GM18508 (cell line): ENCODE data around the gene LMF1.
A peak's percentile ranks its signal among the peaks of the same experiment; 100 is the strongest.
"Not testable (repeated sequence)": the region's sequence is repeated elsewhere in the genome, so short reads cannot be mapped to it uniquely, and the experiment has no call there.

Source experiments
- ATAC-seq: cut with Tn5 transposase; IDR thresholded peaks from one replicate; pipeline ENCODE4 v1.9.1; 2021; ENCODE audit warnings: moderate number of reproducible peaks; ENCODE audit not compliant: insufficient read depth, unreplicated experiment

LMF1 gene

DNA sequence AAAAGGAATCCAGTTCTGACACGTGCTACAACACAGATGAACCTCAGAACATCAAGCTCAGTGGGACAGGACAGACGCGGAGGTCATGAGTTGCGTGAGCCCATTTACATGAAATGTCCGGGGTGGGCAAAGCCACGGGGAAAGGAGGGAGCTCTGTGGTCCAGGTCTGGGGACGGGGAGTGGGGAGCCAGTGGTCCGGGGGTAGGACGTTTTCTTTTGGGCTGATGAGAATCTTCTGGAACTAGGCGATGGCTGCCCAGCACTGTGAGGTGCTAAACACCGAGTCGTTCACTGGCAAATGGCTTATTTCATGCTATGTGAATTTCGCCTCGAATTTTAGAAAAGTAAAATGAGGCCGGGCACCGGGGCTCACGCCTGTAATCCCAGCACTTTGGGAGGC lies 2.6 kb upstream of the LMF1 start:
- no peak for ATAC-seq

DNA sequence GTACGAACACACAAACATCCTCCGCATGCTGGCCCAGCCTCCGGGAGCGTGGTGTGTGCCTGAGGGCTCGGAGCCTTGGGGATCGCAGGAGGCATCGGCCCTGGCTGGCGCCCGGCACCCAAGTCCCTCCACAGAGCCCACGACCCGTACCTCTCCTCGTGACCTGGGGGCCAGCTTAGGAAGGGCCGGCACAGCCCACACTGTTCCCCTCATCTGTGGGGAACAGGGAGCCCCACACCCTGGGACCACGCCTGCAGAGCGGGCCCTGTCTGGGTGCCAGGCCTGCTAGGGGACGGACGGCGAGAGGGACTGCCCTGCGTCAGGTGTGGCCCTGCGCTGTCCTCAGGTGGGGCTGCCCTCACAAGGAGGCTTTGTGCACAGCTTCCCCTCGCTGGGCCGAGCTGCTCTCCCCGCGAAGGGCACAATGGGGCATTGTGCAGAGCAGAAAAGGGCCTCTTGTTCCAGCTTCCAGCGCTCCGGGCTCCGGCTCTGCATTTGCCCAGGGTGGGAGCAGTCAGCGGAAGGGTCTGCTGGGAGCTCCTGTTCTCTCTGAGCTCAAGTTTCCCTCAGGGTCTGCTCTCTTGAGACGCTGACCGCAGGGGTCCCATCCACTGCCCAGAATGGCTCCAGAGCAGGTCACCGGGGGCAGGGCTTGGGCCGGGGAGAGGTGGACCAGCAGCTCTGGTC lies 1.7 kb upstream of the LMF1 start:
- ATAC-seq = no peak

DNA sequence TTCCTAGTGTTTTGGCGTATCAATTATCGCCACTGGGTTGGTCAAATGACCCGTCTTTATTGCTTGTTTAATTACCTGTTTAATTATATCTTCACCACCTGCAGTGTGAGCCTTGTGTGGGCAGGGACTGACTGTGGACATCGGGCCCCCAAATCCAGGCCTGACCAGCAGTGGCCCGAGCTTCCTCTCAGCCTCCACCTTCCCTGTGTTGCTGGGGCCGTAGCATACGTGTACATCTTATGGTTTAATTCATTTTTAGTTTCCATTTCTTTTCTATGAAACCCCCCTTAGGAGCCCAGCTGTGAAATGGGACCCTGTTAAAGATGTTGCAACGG lies 1.2 kb upstream of the LMF1 start:
- no peak for ATAC-seq

GRCh38 chr16:971582-971905 lies 760 bp upstream of the LMF1 start:
- no peak for ATAC-seq

DNA sequence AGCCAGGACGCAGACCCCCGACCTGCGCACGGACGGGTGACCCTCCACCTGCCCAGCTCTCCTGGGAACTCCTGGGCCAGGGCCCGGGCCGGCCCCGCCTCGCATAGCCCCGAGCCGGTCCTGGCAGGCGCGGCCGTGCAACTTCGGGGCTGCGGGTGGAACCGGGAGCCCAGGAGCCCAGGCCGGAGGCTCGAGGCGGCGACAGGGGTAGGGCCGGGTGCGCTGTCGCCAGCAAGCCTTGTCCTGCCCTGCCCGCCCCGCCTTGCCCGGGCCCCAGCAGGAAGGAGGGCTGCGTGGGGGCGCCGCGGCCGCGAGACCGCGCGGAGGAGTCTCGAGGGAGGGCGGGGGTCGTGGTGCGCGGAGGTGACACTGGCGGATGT lies 408 bp downstream of the LMF1 start:
- ATAC-seq = peak; percentile 9

DNA sequence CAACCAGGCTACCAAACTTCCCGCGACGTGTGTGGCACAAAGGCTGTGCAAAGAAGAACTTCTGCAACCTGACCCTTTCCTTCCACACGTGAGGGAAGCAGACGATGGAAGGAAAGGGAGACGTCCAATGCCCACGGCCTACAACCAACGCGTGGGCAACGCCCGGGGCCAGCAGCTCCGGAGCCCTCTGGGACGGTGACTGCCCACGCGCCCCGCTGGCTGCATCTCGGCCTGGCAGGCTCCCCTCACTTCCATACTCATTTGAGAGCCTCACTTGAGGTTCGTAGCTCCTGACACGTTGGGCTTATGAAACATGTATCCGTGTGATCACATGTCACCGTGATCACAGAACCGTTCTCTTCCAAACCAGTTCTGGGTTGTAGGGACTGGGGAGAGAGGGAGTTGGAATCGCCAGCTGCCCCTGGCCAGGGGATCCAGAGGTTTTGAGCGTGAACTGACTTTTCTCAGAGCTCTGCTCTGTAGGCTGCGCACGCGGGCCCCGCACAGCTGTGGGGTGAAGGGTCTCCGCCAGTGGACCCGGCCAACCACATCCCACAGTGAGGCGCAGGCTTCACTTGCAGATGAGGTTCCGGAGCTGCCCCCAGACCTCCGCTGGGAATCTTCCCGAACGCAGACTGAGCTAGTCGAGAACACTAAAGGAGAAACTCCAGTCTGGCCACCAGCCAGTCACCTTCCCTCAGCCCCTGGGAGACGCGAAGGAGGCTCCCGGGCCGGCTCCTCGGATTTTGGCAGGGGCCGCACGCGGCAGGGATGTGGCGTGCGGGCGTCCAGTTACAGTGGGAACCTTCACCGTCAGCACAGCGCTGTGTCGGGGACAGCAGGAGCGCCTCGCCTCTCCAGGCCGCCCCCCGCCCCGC lies 1.0 kb downstream of the LMF1 start:
- ATAC-seq = no peak

GRCh38 chr16:968620-969019 lies 2.2 kb downstream of the LMF1 start:
- ATAC-seq = no peak

- ATAC-seq = no peak
Observed at GRCh38 chr16:967546-968295, 3.1 kb downstream of the LMF1 start.

- ATAC-seq = no peak
Observed at GRCh38 chr16:967077-967541, 3.7 kb downstream of the LMF1 start.

- ATAC-seq = no peak
Observed at GRCh38 chr16:966505-966904, 4.3 kb downstream of the LMF1 start.

GRCh38 chr16:966035-966434 lies 4.7 kb downstream of the LMF1 start:
- no peak for ATAC-seq

DNA sequence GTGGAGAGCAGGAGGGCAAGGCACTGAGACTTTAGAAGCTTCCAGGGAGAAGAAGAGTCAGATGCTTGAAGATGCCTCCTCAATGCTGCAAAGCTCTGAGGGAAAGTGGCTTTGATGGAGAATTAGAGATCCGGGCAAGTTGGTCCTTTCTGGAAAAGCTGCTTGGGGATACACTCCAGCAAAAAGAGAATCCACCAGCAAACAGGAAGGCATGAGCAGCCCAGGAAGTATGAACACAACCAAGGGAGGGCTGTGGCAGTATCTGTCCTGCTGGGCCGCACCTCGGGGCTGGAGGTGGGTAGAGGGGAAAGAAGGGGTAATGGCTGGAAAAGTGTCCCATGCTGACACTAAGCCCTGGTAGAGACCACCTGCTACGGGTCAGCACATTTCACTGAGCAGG lies 5.3 kb downstream of the LMF1 start:
- no peak for ATAC-seq

GRCh38 chr16:965036-965395 lies 5.8 kb downstream of the LMF1 start:
- ATAC-seq = no peak

DNA sequence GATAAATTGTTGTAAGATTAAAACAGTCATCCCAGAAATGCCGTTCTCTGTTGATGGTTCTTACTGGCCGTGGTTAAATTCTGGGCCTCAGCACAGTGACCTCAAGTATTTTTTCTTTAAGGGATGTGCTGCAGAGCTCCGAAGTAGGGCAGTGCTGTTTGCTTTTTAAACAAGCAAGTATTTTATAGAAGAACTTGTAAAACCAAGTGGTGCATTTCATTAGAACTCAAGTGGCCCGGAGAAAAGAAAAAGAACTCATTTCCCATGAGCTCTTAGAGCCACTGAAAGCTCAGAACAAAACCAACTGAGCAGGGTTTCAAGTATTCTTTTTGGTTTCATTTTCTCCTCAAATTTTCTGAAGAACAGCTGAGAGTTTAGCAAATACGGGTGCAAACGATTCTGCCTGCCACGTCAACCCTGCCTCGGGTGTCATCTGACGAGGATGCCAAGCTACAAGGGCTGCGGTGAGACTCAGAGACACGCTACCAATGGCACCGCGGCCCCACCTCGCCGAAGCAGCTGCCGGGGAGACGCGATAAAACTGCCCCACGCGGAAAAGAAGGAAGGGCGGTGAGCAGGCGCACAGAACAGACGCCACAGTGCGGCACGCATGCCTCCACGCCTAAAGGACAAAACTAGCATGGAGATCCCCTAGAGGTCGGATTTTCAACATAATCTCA lies 6.3 kb downstream of the LMF1 start:
- ATAC-seq = no peak

DNA sequence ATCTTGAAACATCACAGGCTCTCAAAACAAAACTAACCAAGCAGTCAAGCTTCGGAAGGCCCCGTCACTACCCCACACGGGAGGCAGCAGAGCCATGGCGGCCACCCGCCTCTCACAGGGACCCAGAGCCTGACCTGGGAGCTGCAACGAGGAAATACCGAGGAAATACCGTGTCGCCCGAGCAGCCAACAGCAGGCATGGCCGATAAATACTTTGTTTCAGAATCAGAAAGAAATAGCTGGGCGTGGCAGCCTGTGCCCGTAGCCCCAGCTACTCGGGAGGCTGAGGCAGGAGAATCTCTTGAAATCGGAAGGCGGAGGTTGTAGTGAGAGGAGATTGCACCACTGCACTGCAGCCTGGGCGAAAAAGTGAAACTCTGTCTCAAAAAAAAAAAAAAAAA lies 6.9 kb downstream of the LMF1 start:
- ATAC-seq = no peak

- no peak for ATAC-seq
Observed at GRCh38 chr16:962901-963814, 7.6 kb downstream of the LMF1 start.

DNA sequence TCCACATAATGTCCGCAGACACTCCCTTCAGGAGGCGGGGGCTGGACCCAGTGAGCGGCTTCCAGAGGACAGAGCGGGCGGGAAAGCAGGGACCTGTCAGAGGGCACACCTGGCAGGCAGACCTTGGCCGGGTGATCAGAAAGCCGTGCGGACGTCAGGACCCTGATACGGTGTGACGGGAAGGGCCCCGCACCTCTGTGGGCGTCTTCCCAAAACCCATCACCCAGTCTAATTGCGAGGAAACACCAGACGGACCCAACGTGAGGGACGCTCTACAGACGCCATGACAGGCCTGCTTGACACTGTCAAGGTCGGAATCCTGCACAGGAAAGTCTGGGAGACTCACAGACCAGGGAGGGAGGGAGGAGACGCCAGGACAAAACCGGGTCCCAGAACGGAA lies 8.4 kb downstream of the LMF1 start:
- ATAC-seq = no peak

DNA sequence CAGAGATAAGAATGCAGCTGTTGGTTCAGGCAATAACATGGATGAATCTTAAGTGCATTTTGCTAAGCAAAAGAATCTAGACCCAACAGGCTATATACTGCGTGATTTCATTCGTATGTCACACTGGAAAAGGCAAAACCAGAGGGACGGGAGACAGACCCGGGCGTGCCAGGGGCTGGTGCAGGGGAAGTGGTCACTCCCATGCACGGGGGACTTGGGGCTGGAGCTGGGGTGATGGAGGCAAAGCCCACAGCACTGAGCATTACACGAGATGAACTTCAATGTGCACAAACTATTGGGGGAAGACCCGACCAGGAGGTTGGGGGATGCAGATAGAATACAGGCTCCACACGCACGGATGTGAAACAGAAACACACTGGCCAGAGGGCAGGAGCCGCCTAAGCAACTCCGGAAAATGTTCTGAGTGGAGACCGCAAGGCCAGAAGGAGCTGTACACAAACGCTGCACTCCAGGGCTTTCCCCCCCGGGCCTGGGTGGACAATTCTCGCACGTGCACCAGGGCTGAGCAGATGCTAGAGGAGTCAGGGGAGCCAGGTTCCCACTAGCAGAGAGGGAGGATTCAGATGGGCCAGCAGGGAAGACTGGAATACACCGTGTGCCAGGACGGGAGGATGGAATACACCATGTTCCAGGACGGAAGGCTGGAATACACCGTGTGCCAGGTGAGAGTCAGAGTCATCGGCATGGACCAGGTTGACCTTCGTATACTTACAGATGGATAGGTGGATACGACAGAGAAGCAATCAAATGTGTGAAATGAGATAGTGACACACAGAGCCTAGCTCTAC lies 11.3 kb downstream of the LMF1 start:
- ATAC-seq = no peak

- ATAC-seq = not testable (repeated sequence)
Observed at GRCh38 chr16:955766-956165, 15.0 kb downstream of the LMF1 start.
